H1 (cell line): ENCODE results near the gene MRFAP1L1. TPM values are rescaled to one million over a fixed set of nuclear protein-coding genes. Genes with fewer than 3 reads are reported as not detected.

Source experiments
- CTCF ChIA-PET: fragments of 300-600 bp; sonication (Branson Sonifier 250); formaldehyde crosslinking; loops from one replicate; lab custom pipeline; 2021; ENCODE audit not compliant: partially characterized antibody; lab: Charles Lee
- POLR2A ChIA-PET: fragments of 300-600 bp; sonication (Branson Sonifier 250); formaldehyde crosslinking; loops from one replicate; lab custom pipeline; 2021; ENCODE audit warnings: inconsistent platforms; ENCODE audit not compliant: partially characterized antibody; lab: Charles Lee
- DNase-seq, 2 experiments: peaks; one replicate each; pipeline versions ENCODE4 v3.0.0 to v3.0.0-alpha.2; 2010 to 2022; ENCODE audit warnings: low spot score in 2 of 2, low read depth in 1 of 2, mixed read lengths in 1 of 2
- FAIRE-seq: peaks from 2 replicates; lab custom pipeline; 2011; peaks lifted over from hg19 to GRCh38; lab: Jason Lieb, UNC
- H2AFZ ChIP-seq: 2 replicates; pipeline ENCODE4 v1.8.1; 2012; ENCODE audit warnings: low read length, inconsistent platforms
- H2AK5ac ChIP-seq: 2 replicates; pipeline ENCODE4 v1.6.1; 2013; ENCODE audit warnings: low read depth, low read length
- H2BK120ac ChIP-seq: replicated peaks from 2 replicates; pipeline ENCODE3; 2013; ENCODE audit warnings: low read depth, low read length, inconsistent platforms
- H2BK12ac ChIP-seq: 2 replicates; pipeline ENCODE4 v1.6.1; 2013; ENCODE audit warnings: low read depth, low read length
- H2BK15ac ChIP-seq: 2 replicates; pipeline ENCODE4 v1.6.1; 2013; ENCODE audit warnings: low read length
- H2BK20ac ChIP-seq: 2 replicates; pipeline ENCODE4 v1.6.1; 2013; ENCODE audit warnings: low read length
- H2BK5ac ChIP-seq: 2 replicates; pipeline ENCODE4 v1.6.1; 2013; ENCODE audit warnings: low read depth, low read length
- H3K14ac ChIP-seq: 2 replicates; pipeline ENCODE4 v1.6.1; 2013; ENCODE audit warnings: inconsistent platforms; ENCODE audit not compliant: insufficient read length
- H3K18ac ChIP-seq: 2 replicates; pipeline ENCODE4 v1.6.1; 2013; ENCODE audit warnings: low read length; ENCODE audit errors: extremely low read depth
- H3K23ac ChIP-seq: 2 replicates; pipeline ENCODE4 v1.6.1; 2013; ENCODE audit warnings: inconsistent platforms; ENCODE audit not compliant: insufficient read length
- H3K23me2 ChIP-seq: 2 replicates; pipeline ENCODE4 v1.6.1; 2013; ENCODE audit warnings: low read depth, low read length
- H3K27ac ChIP-seq: 2 replicates; pipeline ENCODE4 v1.6.1; 2011; ENCODE audit warnings: low read depth, low read length, inconsistent platforms
- H3K27me3 ChIP-seq, 4 experiments: replicated peaks in 1 of 4; 1 replicate in 1 of 4; 2 replicates in 3 of 4; pipeline versions ENCODE4 v1.6.1 to v1.8.1; 2011 to 2013; ENCODE audit warnings: low read length in 3 of 4, mild to moderate bottlenecking in 3 of 4, inconsistent platforms in 2 of 4, mixed read lengths in 2 of 4, moderate library complexity in 1 of 4; ENCODE audit not compliant: control insufficient read depth in 3 of 4, insufficient read depth in 3 of 4; ENCODE audit errors: extremely low read depth in 1 of 4
- H3K36me3 ChIP-seq, 4 experiments: 2 replicates each; pipeline versions ENCODE4 v1.6.1 to v1.8.1; 2011 to 2013; ENCODE audit warnings: mild to moderate bottlenecking in 4 of 4, low read length in 3 of 4, moderate library complexity in 2 of 4, control low read depth in 1 of 4, inconsistent platforms in 1 of 4; ENCODE audit not compliant: insufficient read depth in 4 of 4, control insufficient read depth in 2 of 4
- H3K4ac ChIP-seq: replicated peaks from 2 replicates; pipeline ENCODE3; 2013; ENCODE audit warnings: low read length, low read depth, mixed read lengths, inconsistent platforms; ENCODE audit not compliant: insufficient read length
- H3K4me1 ChIP-seq, 4 experiments: replicated peaks in 1 of 4; 1 replicate in 1 of 4; 2 replicates in 3 of 4; pipeline versions ENCODE4 v1.6.1 to v1.8.1; 2011 to 2013; ENCODE audit warnings: low read length in 3 of 4, inconsistent platforms in 2 of 4, mixed read lengths in 1 of 4; ENCODE audit not compliant: insufficient read depth in 4 of 4, control insufficient read depth in 3 of 4
- H3K4me2 ChIP-seq, 2 experiments: 2 replicates each; pipeline versions ENCODE4 v1.6.1 to v1.8.1; 2011 to 2013; ENCODE audit warnings: low read depth in 2 of 2, low read length in 2 of 2, control low read depth in 1 of 2, inconsistent platforms in 1 of 2, mild to moderate bottlenecking in 1 of 2; ENCODE audit not compliant: insufficient read depth in 1 of 2
- H3K4me3 ChIP-seq, 4 experiments: fragments of 200-600, 300-600 bp in 1 of 4; sonication (generic), shearing (Covaris generic), sonication (Bioruptor Twin) in 1 of 4; 2 replicates each; pipeline versions ENCODE4 v1.5.1 to v1.8.1; 2011 to 2016; ENCODE audit warnings: low read length in 4 of 4, low read depth in 3 of 4, control low read depth in 2 of 4, inconsistent platforms in 2 of 4, mild to moderate bottlenecking in 2 of 4, mixed read lengths in 1 of 4, moderate library complexity in 1 of 4; ENCODE audit not compliant: insufficient read depth in 2 of 4; ENCODE audit errors: extremely low read depth in 1 of 4
- H3K56ac ChIP-seq: replicated peaks from 2 replicates; pipeline ENCODE3; 2013; ENCODE audit warnings: low read depth, mild to moderate bottlenecking, mixed read lengths, low read length, inconsistent platforms; ENCODE audit not compliant: insufficient read length
- H3K79me1 ChIP-seq: 2 replicates; pipeline ENCODE4 v1.6.1; 2013; ENCODE audit warnings: low read depth, low read length, control low read depth
- H3K79me2 ChIP-seq, 2 experiments: 2 replicates each; pipeline versions ENCODE4 v1.6.1 to v1.8.1; 2012 to 2013; ENCODE audit warnings: low read length in 2 of 2, mild to moderate bottlenecking in 2 of 2, inconsistent platforms in 1 of 2; ENCODE audit not compliant: insufficient read depth in 2 of 2, control insufficient read depth in 1 of 2
- H3K9ac ChIP-seq, 4 experiments: replicated peaks in 1 of 4; 1 replicate in 1 of 4; 2 replicates in 3 of 4; pipeline versions ENCODE4 v1.6.1 to v1.8.1; 2011 to 2013; ENCODE audit warnings: low read depth in 3 of 4, low read length in 3 of 4, control low read depth in 2 of 4, mild to moderate bottlenecking in 2 of 4, moderate library complexity in 2 of 4, inconsistent platforms in 1 of 4; ENCODE audit errors: extremely low read depth in 1 of 4
- H3K9me3 ChIP-seq, 2 experiments: 2 replicates each; pipeline versions ENCODE4 v1.6.1 to v1.8.1; 2012 to 2013; ENCODE audit warnings: mild to moderate bottlenecking in 2 of 2, moderate library complexity in 2 of 2, control low read depth in 1 of 2, inconsistent platforms in 1 of 2, low read depth in 1 of 2, low read length in 1 of 2, mixed read lengths in 1 of 2; ENCODE audit not compliant: insufficient read depth in 2 of 2
- H4K20me1 ChIP-seq, 2 experiments: replicated peaks in 1 of 2; 2 replicates each; pipeline versions ENCODE3 to v1.8.1; 2011 to 2013; ENCODE audit warnings: inconsistent platforms in 2 of 2, low read length in 2 of 2, mild to moderate bottlenecking in 1 of 2; ENCODE audit not compliant: insufficient read depth in 2 of 2, control insufficient read depth in 1 of 2
- H4K5ac ChIP-seq: 2 replicates; pipeline ENCODE4 v1.6.1; 2013; ENCODE audit warnings: low read length, low read depth, mixed read lengths, inconsistent platforms; ENCODE audit not compliant: insufficient read length
- H4K8ac ChIP-seq: 2 replicates; pipeline ENCODE4 v1.8.0; 2013; ENCODE audit warnings: mild to moderate bottlenecking, moderate library complexity, low read length, inconsistent platforms; ENCODE audit not compliant: insufficient read depth; ENCODE audit errors: extremely low read depth
- H4K91ac ChIP-seq: replicated peaks from 2 replicates; pipeline ENCODE3; 2013; ENCODE audit warnings: low read length, mixed read lengths, inconsistent platforms; ENCODE audit not compliant: insufficient read length
- JUN ChIP-seq: IDR thresholded peaks from 2 replicates; pipeline ENCODE4 v1.6.1; 2011; ENCODE audit warnings: low read depth, mild to moderate bottlenecking, improper control_type of control experiment, low read length
- NRF1 ChIP-seq: IDR thresholded peaks from 2 replicates; pipeline ENCODE4 v1.6.1; 2011; ENCODE audit warnings: mild to moderate bottlenecking, low read depth, low read length, improper control_type of control experiment
- WGBS, 2 experiments: shearing (Covaris generic) in 1 of 2; methylation state at CpG; one replicate each; pipeline versions ENCODE4 v1.1.6 to v1.1.7; 2013 to 2015; ENCODE audit warnings: low lambda C conversion rate in 2 of 2, mixed read lengths in 2 of 2, inconsistent platforms in 1 of 2, low coverage in 1 of 2, missing lambda C conversion rate in 1 of 2; ENCODE audit not compliant: insufficient replicate concordance in 2 of 2, insufficient coverage in 1 of 2, insufficient read length in 1 of 2; ENCODE audit errors: extremely low coverage in 1 of 2, missing lambda C conversion rate in 1 of 2; 5-methylcytosine and 5-hydroxymethylcytosine counted together
- polyA plus RNA-seq, 7 experiments: library from polyadenylated mRNA; depleted of rRNA in 3 of 7; stranded (reverse) in 5 of 7; unstranded in 2 of 7; fragments of >200 nt in 5 of 7; fragments of 200-250 nt in 2 of 7; gene quantifications; 1 replicate in 5 of 7; 2 replicates in 1 of 7; 4 replicates in 1 of 7; pipeline versions ENCODE4 v1.2.1 to v1.2.3, GENCODE V29; 2011 to 2013; ENCODE audit warnings: missing spikeins in 2 of 7, mixed read lengths in 2 of 7
- total RNA-seq: library from RNA; stranded (reverse); fragmentation: NEBNext Ultra II Directional; extraction: Animal tissue kit (Norgen Biotek cat#: 25700); gene quantifications from 2 replicates; pipeline ENCODE4 v1.2.1, GENCODE V29; 2021

Gene MRFAP1L1
- total and polyA plus RNA-seq, 2 of the 8 experiments (the other 6 are each of a cell fraction or from before 2014, with no cell fraction given): 26.8 to 54.3 TPM

- Histone ChIP-seq H3K4me1 (peaks cover 0 to 18% (median 5%) of the 10 kb centered on the region in 4 experiments; a peak in 5 of 7 replicates), H3K14ac (no peak overlapping the region), H3K4me3 (no peak overlapping the region), H3K79me2 (peaks cover 24 to 36% of the 10 kb centered on the region in 2 experiments), H3K27ac (no peak overlapping the region), H3K4me2 (peak overlapping the region in 1 of 2 experiments; percentile 97; a peak in 1 of 4 replicates), H2BK12ac (no peak overlapping the region), H3K27me3 (no peaks in the 10 kb centered on the region; a peak in 3 of 7 replicates), H2BK15ac (no peak overlapping the region), H3K18ac (no peak overlapping the region), H4K20me1 (peaks cover 0 to 7% of the 10 kb centered on the region in 2 experiments), H3K79me1 (peaks cover 9% of the 10 kb centered on the region)
- FAIRE-seq (no peak), DNase-seq (no peak)
- POLR2A ChIA-PET: interaction anchor here (0.6 kb wide), 1 partner anchor 67 kb away, joined by 3 read pairs; no protein-coding TSS in a partner anchor
- WGBS, 2 experiments: 75% methylated on average over 2 of the region's 2 CpGs; no CpG with 5 or more reads in 1 of the 2 experiments
- TF ChIP-seq NRF1: no peak
- no peak for TF ChIP-seq JUN
- TF ChIP-seq, all 59 proteins: peak for 0
- Histone ChIP-seq H2AFZ (no peak overlapping the region), H3K4ac (no peak overlapping the region), H4K5ac (no peak overlapping the region), H3K23ac (no peak overlapping the region), H2BK5ac (no peak overlapping the region), H3K56ac (no peak overlapping the region), H2AK5ac (no peak overlapping the region), H3K36me3 (peaks cover 0 to 17% (median 0%) of the 10 kb centered on the region in 4 experiments; a peak in 2 of 8 replicates), H3K23me2 (peaks cover 14% of the 10 kb centered on the region), H2BK20ac (no peak overlapping the region), H4K91ac (no peak overlapping the region), H3K9me3 (no peaks in the 10 kb centered on the region), H2BK120ac (no peak overlapping the region), H3K9ac (no peak overlapping the region), H4K8ac (no peak overlapping the region)
- CTCF ChIA-PET: no interaction called here
These were observed 1.3 kb upstream of the MRFAP1L1 start for GRCh38 chr4:6710996-6711395.
